Vagina (tissue), 2 donors: ENCODE measurements around the gene HSPBAP1.

Source experiments
- CTCF ChIP-seq, 3 experiments: fragments of 450-650 bp in 2 of 3; fragments of 200-600 bp in 1 of 3; sonication (generic) in 1 of 3; IDR thresholded peaks; one replicate each; pipeline ENCODE4 v1.5.1; 2017 to 2019; ENCODE audit warnings: antibody characterized with exemption in 3 of 3, mild to moderate bottlenecking in 2 of 3, moderate library complexity in 2 of 3
- POLR2A ChIP-seq, 2 donors: fragments of 450-650 bp; IDR thresholded peaks; one replicate each; pipeline ENCODE4 v1.6.1; 2017; ENCODE audit warnings: antibody characterized with exemption in 2 of 2, mild to moderate bottlenecking in 2 of 2, moderate library complexity in 2 of 2
- POLR2AphosphoS5 ChIP-seq, 2 donors: sonication (generic); formaldehyde crosslinking; IDR thresholded peaks; one replicate each; pipeline ENCODE4 v1.9.0; 2017; ENCODE audit warnings: antibody characterized with exemption in 2 of 2, mild to moderate bottlenecking in 2 of 2, low read depth in 1 of 2; ENCODE audit not compliant: insufficient read depth in 1 of 2

GRCh38 chr3:122767540-122768372 lies 25.9 kb downstream of the HSPBAP1 start:
- TF ChIP-seq POLR2A (IDR thresholded peaks at IDR 0.05) (no peak), CTCF (IDR thresholded peaks at IDR 0.05) (no peak), POLR2AphosphoS5 (IDR thresholded peaks at IDR 0.05; ENCODE audit: insufficient read depth in 1 of 2, low read depth in 1 of 2) (no peak)
